ENCODE measurements around the gene HNRNPL.

DNA sequence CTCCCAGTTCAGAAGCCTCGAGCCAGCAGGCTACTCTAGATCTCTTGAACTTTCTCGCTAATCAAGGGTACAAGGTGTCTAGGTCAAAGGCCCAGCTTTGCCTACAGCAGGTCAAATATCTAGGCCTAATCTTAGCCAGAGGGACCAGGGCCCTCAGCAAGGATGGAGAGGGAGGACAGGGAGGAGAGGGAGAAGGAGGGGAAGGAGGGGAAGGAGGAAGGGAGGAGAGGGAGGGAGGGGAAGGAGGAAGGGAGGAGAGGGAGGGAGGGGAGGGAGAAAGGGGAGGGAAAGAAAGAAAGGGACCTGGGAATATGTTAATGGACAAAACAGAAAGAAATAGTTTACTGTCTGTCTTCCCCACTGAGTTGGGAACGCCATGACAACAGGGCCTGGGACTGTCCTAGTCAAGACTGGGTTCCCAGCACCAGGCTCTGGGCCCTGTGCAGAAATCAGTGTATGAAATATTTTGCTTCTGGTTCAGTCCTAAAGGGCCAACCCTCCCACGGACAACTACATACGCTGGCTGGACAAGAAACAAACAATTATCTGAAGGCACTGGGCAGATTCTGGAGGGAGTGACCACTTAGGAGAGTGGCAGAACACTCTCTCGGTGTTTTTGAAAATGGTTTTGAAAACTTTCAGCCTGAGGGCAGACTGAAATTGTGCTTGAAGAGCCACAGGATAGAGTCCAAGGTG lies 22.8 kb downstream of the HNRNPL start:
- TF ChIP-seq EZH2 (IDR thresholded peaks at IDR 0.05; ENCODE audit: borderline replicate concordance, insufficient read depth, low read length, poor library complexity, severe bottlenecking) (no peak), EP300 (conservative IDR thresholded peaks at IDR 0.05; ENCODE audit: poor library complexity, severe bottlenecking) (no peak), POLR2AphosphoS5 (IDR thresholded peaks at IDR 0.05) (no peak), TAF1 (IDR thresholded peaks at IDR 0.05; ENCODE audit: low read depth) (no peak), SMC3 (conservative IDR thresholded peaks at IDR 0.05; ENCODE audit: poor library complexity) (no peak)
- TF ChIP-seq, protein P1, sequence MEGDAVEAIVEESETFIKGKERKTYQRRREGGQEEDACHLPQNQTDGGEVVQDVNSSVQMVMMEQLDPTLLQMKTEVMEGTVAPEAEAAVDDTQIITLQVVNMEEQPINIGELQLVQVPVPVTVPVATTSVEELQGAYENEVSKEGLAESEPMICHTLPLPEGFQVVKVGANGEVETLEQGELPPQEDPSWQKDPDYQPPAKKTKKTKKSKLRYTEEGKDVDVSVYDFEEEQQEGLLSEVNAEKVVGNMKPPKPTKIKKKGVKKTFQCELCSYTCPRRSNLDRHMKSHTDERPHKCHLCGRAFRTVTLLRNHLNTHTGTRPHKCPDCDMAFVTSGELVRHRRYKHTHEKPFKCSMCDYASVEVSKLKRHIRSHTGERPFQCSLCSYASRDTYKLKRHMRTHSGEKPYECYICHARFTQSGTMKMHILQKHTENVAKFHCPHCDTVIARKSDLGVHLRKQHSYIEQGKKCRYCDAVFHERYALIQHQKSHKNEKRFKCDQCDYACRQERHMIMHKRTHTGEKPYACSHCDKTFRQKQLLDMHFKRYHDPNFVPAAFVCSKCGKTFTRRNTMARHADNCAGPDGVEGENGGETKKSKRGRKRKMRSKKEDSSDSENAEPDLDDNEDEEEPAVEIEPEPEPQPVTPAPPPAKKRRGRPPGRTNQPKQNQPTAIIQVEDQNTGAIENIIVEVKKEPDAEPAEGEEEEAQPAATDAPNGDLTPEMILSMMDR (IDR thresholded peaks at IDR 0.05; ENCODE audit: poor library complexity, severe bottlenecking) = no peak

Data from neural cell (in vitro differentiated cells).